Measurements from ENCODE around the gene TAGLN2. TPM values are rescaled to one million over a fixed set of nuclear protein-coding genes. Genes with fewer than 3 reads are reported as not detected.

The TAGLN2 gene
- total RNA-seq, 4 donors from 2014 or later, result 128 to 237 (median 179) TPM

- no peak for TF ChIP-seq CTCF (IDR thresholded peaks at IDR 0.05; ENCODE audit: low read depth)
These were observed 5.1 kb downstream of the TAGLN2 start for GRCh38 chr1:159920202-159920601.

DNA sequence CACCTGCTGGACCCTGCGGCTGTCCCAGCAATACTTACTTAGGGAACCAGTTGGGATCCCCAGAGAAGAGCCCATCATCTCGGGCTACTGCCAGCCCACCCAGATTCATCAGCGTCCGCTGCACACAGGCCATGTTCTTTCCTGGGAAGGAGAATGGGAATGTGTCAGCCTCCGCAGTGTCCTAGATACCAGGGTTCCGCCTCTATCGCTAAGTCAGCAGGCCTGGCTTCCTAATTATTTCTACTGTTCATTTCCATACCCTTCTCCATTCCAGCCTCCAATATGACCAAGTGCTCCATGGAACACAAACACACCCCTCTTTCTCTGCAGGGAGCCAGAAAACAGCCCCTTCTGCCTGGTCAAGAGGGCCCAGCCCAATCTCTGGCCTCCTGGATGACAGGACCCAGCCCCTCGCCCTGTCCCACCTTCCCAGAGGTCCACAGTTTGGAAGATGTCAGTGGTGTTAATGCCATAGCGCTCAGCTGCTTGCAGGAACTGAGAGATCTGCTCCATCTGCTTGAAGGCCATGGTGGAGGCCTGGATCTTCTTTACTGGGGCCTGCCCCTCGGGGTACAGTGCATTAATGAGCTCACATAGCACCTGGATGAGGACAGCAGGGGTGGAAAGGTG lies 6.0 kb downstream of the TAGLN2 start:
- TF ChIP-seq CTCF (IDR thresholded peaks at IDR 0.05; ENCODE audit: low read depth), result no peak

DNA sequence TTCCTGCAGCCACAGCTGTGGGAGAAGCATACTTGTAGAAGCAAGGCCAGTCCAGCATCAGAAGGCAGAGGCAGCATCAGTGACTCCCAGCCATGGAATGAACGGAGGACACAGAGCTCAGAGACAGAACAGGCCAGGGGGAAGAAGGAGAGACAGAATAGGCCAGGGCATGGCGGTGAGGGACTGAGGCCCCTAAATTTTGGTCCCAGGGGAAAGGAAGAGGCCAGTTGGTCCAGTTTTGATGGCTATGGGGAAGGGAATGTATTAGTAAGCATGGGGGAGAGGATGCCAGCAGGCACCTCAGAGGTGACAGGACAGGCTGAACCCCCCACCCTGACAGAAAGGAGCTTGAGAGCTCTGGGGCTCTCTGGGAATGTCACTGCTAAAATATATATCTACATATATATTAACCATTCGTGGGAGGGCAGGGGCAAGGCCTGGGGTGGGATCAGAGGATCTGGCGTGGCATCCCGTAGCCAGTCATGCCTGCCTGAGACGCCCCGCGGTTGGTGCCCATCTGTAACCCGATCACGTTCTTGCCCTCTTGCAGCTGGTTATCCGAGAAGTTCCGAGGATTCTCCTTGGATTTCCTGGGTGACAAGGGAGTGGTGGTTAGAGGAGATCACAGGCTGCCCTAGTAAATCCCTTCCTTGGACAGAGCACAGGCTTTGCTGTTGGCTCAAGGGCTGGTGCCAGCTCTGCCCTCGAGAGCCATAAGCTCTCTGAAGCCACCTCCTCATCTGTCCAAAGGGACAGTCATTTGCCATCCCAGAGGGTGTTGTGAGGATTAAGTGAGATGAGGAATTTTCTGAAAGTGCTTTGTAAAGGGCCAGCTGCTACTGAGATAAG lies 6.7 kb downstream of the TAGLN2 start:
- no peak for TF ChIP-seq CTCF (IDR thresholded peaks at IDR 0.05; ENCODE audit: low read depth)

DNA sequence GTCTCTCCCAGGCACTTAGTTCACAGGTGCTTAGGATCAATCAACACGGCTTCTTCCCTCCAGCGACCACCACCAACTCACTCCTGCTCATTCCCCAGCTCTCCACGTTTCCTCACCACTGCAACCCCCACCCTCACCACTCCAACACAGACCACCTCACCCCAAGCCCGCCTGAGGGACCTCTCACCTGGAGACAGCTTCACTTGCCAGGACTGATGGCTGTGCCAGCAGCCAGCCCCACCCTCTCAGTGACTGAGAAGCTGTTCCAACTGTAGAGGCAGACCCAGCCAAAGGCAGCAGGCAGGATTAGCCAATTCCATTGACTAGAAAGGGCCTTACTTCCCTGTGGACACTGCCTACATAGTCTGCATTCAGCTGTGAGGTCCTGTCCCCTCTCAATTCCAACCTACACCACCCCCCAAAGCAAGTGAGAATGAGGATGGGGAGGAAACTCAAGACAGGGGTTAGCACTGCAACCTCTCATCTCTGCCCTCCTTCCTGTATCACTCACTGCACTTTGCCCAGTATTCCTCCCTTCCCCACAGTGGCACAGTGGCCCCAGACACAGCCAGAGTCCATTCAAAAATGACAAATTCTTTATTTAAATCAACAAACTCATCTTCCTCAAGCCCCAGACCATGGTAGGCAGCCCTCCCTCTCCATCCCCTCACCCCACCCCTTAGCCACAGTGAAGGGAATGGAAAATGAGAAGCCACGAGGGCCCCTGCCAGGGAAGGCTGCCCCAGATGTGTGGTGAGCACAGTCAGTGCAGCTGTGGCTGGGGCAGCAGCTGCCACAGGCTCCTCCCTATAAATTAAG lies 7.6 kb downstream of the TAGLN2 start:
- TF ChIP-seq CTCF (IDR thresholded peaks at IDR 0.05; ENCODE audit: low read depth), result no peak

GRCh38 chr1:159916242-159917051 lies 8.9 kb downstream of the TAGLN2 start:
- TF ChIP-seq CTCF (IDR thresholded peaks at IDR 0.05; ENCODE audit: low read depth), result no peak

GRCh38 chr1:159915571-159916241 lies 9.6 kb downstream of the TAGLN2 start:
- no peak for TF ChIP-seq CTCF (IDR thresholded peaks at IDR 0.05; ENCODE audit: low read depth)

All from subcutaneous adipose tissue (tissue), 4 donors.